Activated naive CD4-positive, alpha-beta T cell treated with anti-CD3 and anti-CD28 coated beads, Interleukin-2, amount 10 ng/mL, durations not matched to agents 7 days and 5 days (primary cell): Measurements from ENCODE around the gene EIF2S2.

Source experiments
- CTCF ChIA-PET: fragments of 350-600 bp; sonication (Branson Sonifier 250); formaldehyde crosslinking; loops from one replicate; lab custom pipeline; 2021; ENCODE audit warnings: antibody characterized with exemption; lab: Charles Lee
- DNase-seq: peaks from one replicate; pipeline ENCODE4 v3.0.0-alpha.2; 2020
- H3K27ac Mint-ChIP-seq: one replicate; pipeline ENCODE4 v1.8.0; 2021; ENCODE audit warnings: mild to moderate bottlenecking, moderate library complexity, mixed read lengths
- H3K27me3 Mint-ChIP-seq: one replicate; pipeline ENCODE4 v1.8.0; 2021; ENCODE audit warnings: mild to moderate bottlenecking, mixed read lengths
- H3K36me3 Mint-ChIP-seq: one replicate; pipeline ENCODE4 v1.8.0; 2021; ENCODE audit warnings: mixed read lengths
- H3K4me1 Mint-ChIP-seq: one replicate; pipeline ENCODE4 v1.8.0; 2021; ENCODE audit warnings: mixed read lengths
- H3K4me3 Mint-ChIP-seq: one replicate; pipeline ENCODE4 v1.8.0; 2021; ENCODE audit warnings: mild to moderate bottlenecking, moderate library complexity, mixed read lengths
- H3K9me3 Mint-ChIP-seq: one replicate; pipeline ENCODE4 v1.8.0; 2021; ENCODE audit warnings: mixed read lengths

EIF2S2 gene

GRCh38 chr20:34110025-34110744 lies 1.9 kb downstream of the EIF2S2 start:
- DNase-seq = no peak
- Mint-ChIP-seq H3K27ac (peak overlapping the region; percentile 97), H3K27me3 (peaks cover 4% of the 10 kb centered on the region), H3K9me3 (no peaks in the 10 kb centered on the region), H3K36me3 (peaks cover 44% of the 10 kb centered on the region), H3K4me3 (peak overlapping the region; percentile 91), H3K4me1 (peaks cover 56% of the 10 kb centered on the region)
- CTCF ChIA-PET = no interaction called here

GRCh38 chr20:34109442-34109841 lies 2.6 kb downstream of the EIF2S2 start:
- peaks cover 52% of the 10 kb centered on the region for H3K36me3 Mint-ChIP-seq
- H3K27ac Mint-ChIP-seq = peak overlapping the region; percentile 67
- no peak for DNase-seq
- CTCF ChIA-PET = no interaction called here
- no peaks in the 10 kb centered on the region for H3K9me3 Mint-ChIP-seq
- H3K4me3 Mint-ChIP-seq = peak overlapping the region; percentile 15
- peaks cover 4% of the 10 kb centered on the region for H3K27me3 Mint-ChIP-seq
- H3K4me1 Mint-ChIP-seq = peaks cover 62% of the 10 kb centered on the region

GRCh38 chr20:34108616-34109174 lies 3.3 kb downstream of the EIF2S2 start:
- CTCF ChIA-PET = no interaction called here
- peaks cover 57% of the 10 kb centered on the region for H3K36me3 Mint-ChIP-seq
- H3K27ac Mint-ChIP-seq = peak overlapping the region; percentile 47
- H3K9me3 Mint-ChIP-seq = no peaks in the 10 kb centered on the region
- DNase-seq = no peak
- peaks cover 68% of the 10 kb centered on the region for H3K4me1 Mint-ChIP-seq
- peak overlapping the region; percentile 45 for H3K4me3 Mint-ChIP-seq
- H3K27me3 Mint-ChIP-seq = peaks cover 4% of the 10 kb centered on the region

GRCh38 chr20:34105978-34106675 lies 5.9 kb downstream of the EIF2S2 start:
- H3K27ac Mint-ChIP-seq = peak overlapping the region; percentile 80
- peaks cover 75% of the 10 kb centered on the region for H3K36me3 Mint-ChIP-seq
- no peaks in the 10 kb centered on the region for H3K9me3 Mint-ChIP-seq
- H3K27me3 Mint-ChIP-seq = no peaks in the 10 kb centered on the region
- no peak for DNase-seq
- H3K4me3 Mint-ChIP-seq = no peak overlapping the region
- CTCF ChIA-PET = interaction anchor here (1.1 kb wide), 1 partner anchor 24 kb away, joined by 3 read pairs; no protein-coding TSS in a partner anchor
- peaks cover 73% of the 10 kb centered on the region for H3K4me1 Mint-ChIP-seq

GRCh38 chr20:34104059-34104458 lies 8.0 kb downstream of the EIF2S2 start:
- CTCF ChIA-PET = interaction anchor here (1.0 kb wide), 1 partner anchor 8 kb away, joined by 5 read pairs; the partner anchor contains the start of gene EIF2S2
- no peak overlapping the region for H3K4me3 Mint-ChIP-seq
- no peak for DNase-seq
- H3K9me3 Mint-ChIP-seq = no peaks in the 10 kb centered on the region
- peaks cover 70% of the 10 kb centered on the region for H3K36me3 Mint-ChIP-seq
- peaks cover 58% of the 10 kb centered on the region for H3K4me1 Mint-ChIP-seq
- H3K27ac Mint-ChIP-seq = no peak overlapping the region
- H3K27me3 Mint-ChIP-seq = no peaks in the 10 kb centered on the region

- H3K27me3 Mint-ChIP-seq = no peaks in the 10 kb centered on the region
- peaks cover 68% of the 10 kb centered on the region for H3K36me3 Mint-ChIP-seq
- no peak for DNase-seq
- peaks cover 41% of the 10 kb centered on the region for H3K4me1 Mint-ChIP-seq
- no peak overlapping the region for H3K4me3 Mint-ChIP-seq
- no peak overlapping the region for H3K27ac Mint-ChIP-seq
- no peaks in the 10 kb centered on the region for H3K9me3 Mint-ChIP-seq
- CTCF ChIA-PET = no interaction called here
Measured at GRCh38 chr20:34102342-34102741, 9.7 kb downstream of the EIF2S2 start.

GRCh38 chr20:34100576-34100975 lies 11.5 kb downstream of the EIF2S2 start:
- peaks cover 72% of the 10 kb centered on the region for H3K36me3 Mint-ChIP-seq
- H3K4me3 Mint-ChIP-seq = no peak overlapping the region
- no peaks in the 10 kb centered on the region for H3K9me3 Mint-ChIP-seq
- H3K4me1 Mint-ChIP-seq = peaks cover 25% of the 10 kb centered on the region
- CTCF ChIA-PET = interaction anchor here (1.0 kb wide), 1 partner anchor 31 kb away, joined by 3 read pairs; no protein-coding TSS in a partner anchor
- DNase-seq = no peak
- no peaks in the 10 kb centered on the region for H3K27me3 Mint-ChIP-seq
- no peak overlapping the region for H3K27ac Mint-ChIP-seq

- Mint-ChIP-seq H3K9me3 (no peaks in the 10 kb centered on the region), H3K27ac (no peak overlapping the region), H3K4me1 (peaks cover 16% of the 10 kb centered on the region), H3K4me3 (no peak overlapping the region), H3K27me3 (no peaks in the 10 kb centered on the region), H3K36me3 (peaks cover 65% of the 10 kb centered on the region)
- CTCF ChIA-PET = interaction anchor here (1.0 kb wide), 1 partner anchor 30 kb away, joined by 3 read pairs; no protein-coding TSS in a partner anchor
- no peak for DNase-seq
Measured at GRCh38 chr20:34099675-34100074, 12.4 kb downstream of the EIF2S2 start.

- Mint-ChIP-seq H3K4me3 (no peak overlapping the region), H3K36me3 (peaks cover 63% of the 10 kb centered on the region), H3K27ac (peak overlapping the region; percentile 37), H3K4me1 (peaks cover 9% of the 10 kb centered on the region), H3K27me3 (no peaks in the 10 kb centered on the region), H3K9me3 (no peaks in the 10 kb centered on the region)
- no peak for DNase-seq
- CTCF ChIA-PET = no interaction called here
Measured at GRCh38 chr20:34098570-34098969, 13.5 kb downstream of the EIF2S2 start.

GRCh38 chr20:34096699-34097444 lies 15.2 kb downstream of the EIF2S2 start:
- no peaks in the 10 kb centered on the region for H3K27me3 Mint-ChIP-seq
- CTCF ChIA-PET = interaction anchor here (0.7 kb wide), 1 partner anchor 380 kb away, joined by 3 read pairs; no protein-coding TSS in a partner anchor
- no peak overlapping the region for H3K4me3 Mint-ChIP-seq
- H3K9me3 Mint-ChIP-seq = no peaks in the 10 kb centered on the region
- peaks cover 62% of the 10 kb centered on the region for H3K36me3 Mint-ChIP-seq
- peaks cover 2% of the 10 kb centered on the region for H3K4me1 Mint-ChIP-seq
- H3K27ac Mint-ChIP-seq = peak overlapping the region; percentile 35
- no peak for DNase-seq

- H3K4me1 Mint-ChIP-seq = peaks cover 2% of the 10 kb centered on the region
- DNase-seq = no peak
- no peak overlapping the region for H3K4me3 Mint-ChIP-seq
- no peak overlapping the region for H3K27ac Mint-ChIP-seq
- H3K9me3 Mint-ChIP-seq = no peaks in the 10 kb centered on the region
- H3K27me3 Mint-ChIP-seq = no peaks in the 10 kb centered on the region
- CTCF ChIA-PET = no interaction called here
- peaks cover 63% of the 10 kb centered on the region for H3K36me3 Mint-ChIP-seq
Measured at GRCh38 chr20:34095825-34096224, 16.2 kb downstream of the EIF2S2 start.

GRCh38 chr20:34093895-34094294 lies 18.1 kb downstream of the EIF2S2 start:
- Mint-ChIP-seq H3K27ac (no peak overlapping the region), H3K9me3 (no peaks in the 10 kb centered on the region), H3K27me3 (no peaks in the 10 kb centered on the region), H3K4me3 (no peak overlapping the region), H3K36me3 (peaks cover 68% of the 10 kb centered on the region), H3K4me1 (peaks cover 2% of the 10 kb centered on the region)
- DNase-seq = no peak
- CTCF ChIA-PET = interaction anchor here (0.9 kb wide), 1 partner anchor 36 kb away, joined by 3 read pairs; no protein-coding TSS in a partner anchor

- Mint-ChIP-seq H3K4me3 (no peak overlapping the region), H3K9me3 (no peaks in the 10 kb centered on the region), H3K4me1 (peaks cover 2% of the 10 kb centered on the region), H3K36me3 (peaks cover 69% of the 10 kb centered on the region), H3K27me3 (no peaks in the 10 kb centered on the region), H3K27ac (peak overlapping the region; percentile 17)
- DNase-seq = no peak
- CTCF ChIA-PET = interaction anchor here (0.7 to 1.2 kb wide), 2 partner anchors 16 to 179 kb away, joined by 3 to 4 read pairs; no protein-coding TSS in a partner anchor
Measured at GRCh38 chr20:34091637-34092200, 20.3 kb downstream of the EIF2S2 start.
